DMS 273 treated with DMSO at 0.1 percent for 48 hours (cell line): ENCODE measurements around the gene FAM209B.
"Not testable (repeated sequence)": the region's sequence is repeated elsewhere in the genome, so short reads cannot be mapped to it uniquely, and the experiment has no call there.

Experiments
- DNase-seq: peaks from one replicate; lab custom pipeline; 2025; lab: John Stamatoyannopoulos, UW

Gene FAM209B

GRCh38 chr20:56540415-56540814, 7.4 kb downstream of the FAM209B start:
- no peak for DNase-seq

- no peak for DNase-seq
These were observed 9.5 kb downstream of the FAM209B start for GRCh38 chr20:56542489-56543030.

GRCh38 chr20:56551571-56551970, 18.5 kb downstream of the FAM209B start:
- DNase-seq = no peak

GRCh38 chr20:56552911-56553629, 20.0 kb downstream of the FAM209B start:
- DNase-seq = no peak

- peak; percentile 99 for DNase-seq
These were observed 21.8 kb downstream of the FAM209B start for GRCh38 chr20:56554869-56555268.

- no peak for DNase-seq
These were observed 25.9 kb downstream of the FAM209B start for GRCh38 chr20:56558968-56559367.

DNA sequence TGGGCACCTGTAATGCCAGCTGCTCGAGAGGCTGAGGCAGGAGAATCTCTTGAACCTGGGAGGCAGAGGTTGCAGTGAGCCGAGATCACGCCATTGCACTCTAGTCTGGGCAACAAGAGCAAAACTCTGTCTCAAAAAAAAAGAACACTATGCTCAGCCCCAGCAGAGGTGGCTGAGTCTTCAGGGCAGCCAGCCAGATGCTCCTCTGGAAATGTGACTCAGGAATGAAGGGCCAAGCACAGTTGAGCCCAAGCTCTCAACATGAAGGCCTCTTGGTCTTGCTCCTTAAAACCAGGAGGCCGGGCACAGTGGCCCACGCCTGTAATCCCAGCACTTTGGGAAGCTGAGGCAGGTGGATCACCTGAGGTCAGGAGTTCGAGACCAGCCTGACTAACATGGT, 31.5 kb downstream of the FAM209B start:
- not testable (repeated sequence) for DNase-seq

DNA sequence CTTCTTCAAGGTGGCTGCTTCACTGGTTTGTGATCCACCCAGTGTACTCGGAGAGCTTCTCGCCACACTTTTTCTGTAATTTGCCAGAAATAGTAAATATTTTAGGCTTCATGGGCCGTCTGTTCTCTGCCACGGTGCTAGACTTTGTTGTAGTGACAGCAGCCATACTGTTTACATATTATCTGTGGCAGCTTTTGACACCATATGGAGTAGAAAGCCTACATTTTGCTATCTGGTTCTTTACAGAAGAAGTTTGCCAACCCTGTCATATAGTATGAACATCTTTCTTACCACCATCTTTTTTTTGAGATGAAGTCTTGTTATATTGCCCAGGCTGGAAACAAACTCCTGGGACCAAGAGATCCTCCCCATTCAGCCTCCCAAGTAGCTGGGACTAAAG, 32.5 kb downstream of the FAM209B start:
- DNase-seq = no peak

DNA sequence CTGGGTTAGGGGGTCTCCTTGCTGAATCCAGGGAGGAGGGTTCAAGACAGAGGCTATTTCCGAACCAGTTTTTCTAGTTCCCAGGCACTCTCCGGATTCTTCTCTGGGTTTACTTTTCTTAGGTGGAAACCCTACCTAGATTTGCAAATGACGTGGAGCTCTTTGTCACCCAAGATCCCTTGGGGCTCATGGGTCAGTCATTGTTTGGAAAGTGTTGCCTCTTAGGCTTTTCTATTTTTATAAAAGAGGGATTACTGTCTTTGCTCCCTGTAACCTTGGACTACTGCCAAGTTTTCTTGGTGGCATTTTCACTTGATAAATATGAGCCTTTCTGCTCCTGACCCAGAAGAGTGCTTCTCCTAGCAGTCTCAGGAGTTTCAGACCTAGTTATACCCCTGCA, 33.6 kb downstream of the FAM209B start:
- peak; percentile 4 for DNase-seq

GRCh38 chr20:56570832-56571231, 37.8 kb downstream of the FAM209B start:
- DNase-seq = no peak

DNA sequence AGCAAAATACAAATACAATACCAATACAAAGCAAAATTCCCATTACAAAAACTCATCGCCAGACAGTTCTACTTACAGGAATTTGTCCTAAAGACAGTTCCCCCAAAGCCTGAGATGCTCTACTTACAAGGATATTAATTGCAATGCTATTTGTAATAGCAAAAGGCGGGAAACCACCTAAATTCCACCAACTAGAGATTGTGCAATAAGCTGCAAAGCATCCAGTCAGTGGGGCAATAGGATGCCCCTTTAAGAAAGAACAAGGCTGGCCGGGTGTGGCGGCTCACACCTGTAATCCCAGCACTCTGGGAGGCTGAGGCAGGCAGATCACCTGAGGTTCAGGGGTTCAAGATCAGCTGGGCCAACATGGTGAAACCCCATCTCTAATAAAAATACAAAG, 39.1 kb downstream of the FAM209B start:
- DNase-seq = no peak

GRCh38 chr20:56573986-56574385, 40.9 kb downstream of the FAM209B start:
- no peak for DNase-seq

DNA sequence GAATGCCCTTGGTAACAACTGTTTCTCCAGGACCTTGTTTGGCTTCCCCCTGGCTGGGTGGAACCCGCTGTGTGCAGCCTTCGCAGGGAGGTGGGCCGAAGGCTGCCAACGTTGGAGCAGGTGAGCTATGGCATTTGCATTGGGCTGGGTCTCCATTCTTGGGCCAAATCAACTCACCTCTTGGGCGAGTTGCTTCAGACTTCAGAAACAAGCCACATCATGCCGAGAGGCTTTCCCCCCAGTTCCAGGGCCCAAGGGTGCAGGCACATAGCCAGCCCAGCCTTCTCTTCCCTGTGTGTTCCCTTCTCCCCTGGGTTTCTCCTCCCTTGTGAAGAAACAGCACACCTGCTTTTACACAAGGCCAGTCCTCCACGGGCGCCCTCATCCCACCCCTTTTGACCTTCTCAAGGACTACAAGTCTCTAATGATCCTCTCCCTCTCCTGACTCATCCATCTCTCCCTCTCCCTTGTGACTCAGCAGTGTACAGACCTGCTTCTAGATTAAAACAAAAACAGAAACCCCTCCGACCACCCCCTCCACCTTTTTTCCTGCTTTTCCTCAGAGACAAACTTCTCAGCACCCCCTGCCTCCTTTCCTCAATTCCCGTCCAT, 41.6 kb downstream of the FAM209B start:
- DNase-seq = no peak

GRCh38 chr20:56575157-56575556, 42.1 kb downstream of the FAM209B start:
- no peak for DNase-seq

DNA sequence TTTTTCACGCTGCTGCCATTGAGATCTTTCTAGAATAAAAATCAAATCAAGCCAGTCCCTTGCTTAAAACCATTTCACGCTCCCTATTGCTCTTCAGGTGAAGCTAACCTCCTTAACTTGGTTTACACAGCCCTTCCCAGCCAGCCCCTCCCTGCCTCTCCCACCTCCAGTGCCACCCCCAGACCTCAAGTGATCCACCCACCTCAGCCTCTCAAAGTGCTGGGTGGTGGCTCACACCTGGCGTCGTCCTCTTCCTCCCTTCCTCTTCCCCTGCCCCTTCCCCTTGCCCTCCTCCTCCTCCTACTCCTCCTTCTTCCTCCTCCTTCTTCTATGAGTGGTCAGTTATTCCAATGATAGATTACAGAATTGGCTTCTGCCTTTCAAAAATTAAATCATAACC, 42.9 kb downstream of the FAM209B start:
- no peak for DNase-seq

GRCh38 chr20:56579301-56579710, 46.3 kb downstream of the FAM209B start:
- no peak for DNase-seq

DNA sequence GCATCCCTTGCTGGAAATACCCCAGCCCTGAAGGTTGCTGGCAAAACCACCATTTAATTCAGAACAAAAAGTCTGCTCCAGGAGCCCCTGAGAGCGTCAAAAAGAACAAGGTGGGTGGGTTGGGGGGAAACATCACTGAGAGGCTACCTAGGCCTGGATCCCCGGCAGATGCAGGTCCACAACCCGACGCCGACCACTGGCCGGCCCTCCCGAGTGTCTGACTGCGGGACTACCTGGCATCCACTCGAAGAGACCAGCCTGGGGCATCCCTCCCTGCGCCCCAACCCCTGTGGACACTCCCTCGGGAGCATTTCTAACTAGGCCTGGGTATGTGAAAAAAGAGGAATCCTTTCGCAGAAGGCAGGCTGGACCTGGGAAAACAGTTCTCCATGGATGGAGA, 47.2 kb downstream of the FAM209B start:
- DNase-seq = no peak

GRCh38 chr20:56581701-56582100, 48.7 kb downstream of the FAM209B start:
- DNase-seq = no peak

DNA sequence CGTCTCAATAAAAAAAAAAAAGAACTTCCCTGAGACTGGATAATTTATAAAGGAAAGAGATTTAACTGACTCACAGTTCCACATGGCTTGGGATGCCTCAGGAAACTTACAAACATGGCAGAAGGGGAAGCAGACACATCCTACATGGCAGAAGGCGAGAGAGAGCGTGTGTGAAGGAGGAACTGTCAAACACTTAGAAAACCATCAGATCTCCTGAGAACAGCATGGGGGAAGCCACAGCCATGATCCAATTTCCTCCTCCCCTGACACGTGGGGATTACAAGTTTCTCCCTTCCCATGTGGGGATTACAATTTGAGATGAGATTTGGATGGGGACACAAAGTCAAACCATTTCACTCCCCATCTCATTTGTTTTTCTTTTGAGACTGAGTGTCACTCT, 49.5 kb downstream of the FAM209B start:
- no peak for DNase-seq

GRCh38 chr20:56584916-56585315, 51.9 kb downstream of the FAM209B start:
- no peak for DNase-seq
